H9 (cell line): ENCODE results near the gene RPRD1B. TPM values are rescaled to one million over a fixed set of nuclear protein-coding genes. Genes with fewer than 3 reads are reported as not detected.

ENCODE experiments used
- DNase-seq: peaks from one replicate; pipeline ENCODE4 v3.0.0-alpha.2; 2017
- H2AFZ ChIP-seq: one replicate; pipeline ENCODE4 v1.6.1; 2013; ENCODE audit warnings: mild to moderate bottlenecking, low read length, control low read depth, moderate library complexity
- H2AK5ac ChIP-seq: 2 replicates; pipeline ENCODE4 v1.6.1; 2013; ENCODE audit warnings: low read length, control low read depth, mixed read lengths; ENCODE audit not compliant: insufficient read length
- H2BK120ac ChIP-seq: one replicate; pipeline ENCODE4 v1.6.1; 2013; ENCODE audit warnings: low read depth, mild to moderate bottlenecking, low read length, control low read depth, inconsistent platforms; ENCODE audit not compliant: poor library complexity, severe bottlenecking
- H2BK12ac ChIP-seq: 2 replicates; pipeline ENCODE4 v1.6.1; 2013; ENCODE audit warnings: low read length, control low read depth, mixed read lengths, low read depth; ENCODE audit not compliant: insufficient read length
- H2BK15ac ChIP-seq: 2 replicates; pipeline ENCODE4 v1.6.1; 2013; ENCODE audit warnings: low read depth, low read length, control low read depth
- H2BK20ac ChIP-seq: one replicate; pipeline ENCODE4 v1.6.1; 2013; ENCODE audit warnings: low read depth, mild to moderate bottlenecking, low read length, control low read depth, inconsistent platforms; ENCODE audit not compliant: poor library complexity, severe bottlenecking
- H2BK5ac ChIP-seq: 2 replicates; pipeline ENCODE4 v1.6.1; 2013; ENCODE audit warnings: low read length, control low read depth, mixed read lengths; ENCODE audit not compliant: insufficient read length
- H3K14ac ChIP-seq: 2 replicates; pipeline ENCODE4 v1.6.1; 2013; ENCODE audit warnings: low read length, control low read depth; ENCODE audit not compliant: insufficient read depth
- H3K18ac ChIP-seq: 2 replicates; pipeline ENCODE4 v1.6.1; 2013; ENCODE audit warnings: low read depth, mild to moderate bottlenecking, mixed read lengths, low read length, control low read depth; ENCODE audit not compliant: insufficient read length
- H3K23ac ChIP-seq: 2 replicates; pipeline ENCODE4 v1.6.1; 2013; ENCODE audit warnings: low read length, control low read depth, mixed read lengths, low read depth; ENCODE audit not compliant: insufficient read length
- H3K23me2 ChIP-seq: 2 replicates; pipeline ENCODE4 v1.6.1; 2013; ENCODE audit warnings: low read depth, mild to moderate bottlenecking, mixed read lengths, low read length, control low read depth; ENCODE audit not compliant: insufficient read length, poor library complexity, severe bottlenecking
- H3K27ac ChIP-seq: 2 replicates; pipeline ENCODE4 v1.5.1; 2013; ENCODE audit warnings: low read length, control low read depth, mixed read lengths, low read depth; ENCODE audit not compliant: insufficient read length
- H3K27me3 ChIP-seq: 2 replicates; pipeline ENCODE4 v1.6.1; 2013; ENCODE audit warnings: low read length, control low read depth, inconsistent platforms; ENCODE audit not compliant: insufficient read depth
- H3K4ac ChIP-seq: 2 replicates; pipeline ENCODE4 v1.6.1; 2013; ENCODE audit warnings: low read depth, mild to moderate bottlenecking, control low read depth, inconsistent platforms, low read length, moderate library complexity
- H3K4me1 ChIP-seq: 2 replicates; pipeline ENCODE4 v1.6.1; 2013; ENCODE audit warnings: low read length, control low read depth, inconsistent platforms; ENCODE audit not compliant: insufficient read depth
- H3K4me2 ChIP-seq: 2 replicates; pipeline ENCODE4 v1.6.1; 2013; ENCODE audit warnings: low read length, control low read depth, mixed read lengths; ENCODE audit not compliant: insufficient read length, insufficient read depth
- H3K56ac ChIP-seq: 2 replicates; pipeline ENCODE4 v1.6.1; 2013; ENCODE audit warnings: low read depth, mild to moderate bottlenecking, mixed read lengths, low read length, control low read depth; ENCODE audit not compliant: insufficient read length
- H3K79me1 ChIP-seq: 2 replicates; pipeline ENCODE4 v1.6.1; 2013; ENCODE audit warnings: low read depth, mild to moderate bottlenecking, moderate library complexity, low read length, control low read depth, inconsistent platforms; ENCODE audit not compliant: insufficient read depth, poor library complexity, severe bottlenecking
- H3K79me2 ChIP-seq: 2 replicates; pipeline ENCODE4 v1.6.1; 2013; ENCODE audit warnings: low read length, control low read depth, inconsistent platforms; ENCODE audit not compliant: insufficient read depth
- H3K9ac ChIP-seq: 2 replicates; pipeline ENCODE4 v1.6.1; 2013; ENCODE audit warnings: low read length, control low read depth, mixed read lengths; ENCODE audit not compliant: insufficient read length; ENCODE audit errors: extremely low read depth
- H3K9me3 ChIP-seq: one replicate; pipeline ENCODE4 v1.6.1; 2013; ENCODE audit warnings: low read depth, low read length, inconsistent platforms; ENCODE audit not compliant: control insufficient read depth
- H3T11ph ChIP-seq: one replicate; pipeline ENCODE4 v1.6.1; 2013; ENCODE audit warnings: mild to moderate bottlenecking, low read length, control low read depth, inconsistent platforms
- H4K20me1 ChIP-seq: one replicate; pipeline ENCODE4 v1.6.1; 2013; ENCODE audit not compliant: control insufficient read depth, insufficient read length, insufficient read depth
- H4K5ac ChIP-seq: 2 replicates; pipeline ENCODE4 v1.6.1; 2013; ENCODE audit warnings: low read depth, mild to moderate bottlenecking, mixed read lengths, low read length, control low read depth; ENCODE audit not compliant: insufficient read length
- H4K8ac ChIP-seq: replicated peaks from 2 replicates; pipeline ENCODE4 v1.6.1; 2013; ENCODE audit warnings: low read length, control low read depth, mixed read lengths, low read depth; ENCODE audit not compliant: insufficient read length
- H4K91ac ChIP-seq: 2 replicates; pipeline ENCODE4 v1.6.1; 2013; ENCODE audit warnings: low read depth, mild to moderate bottlenecking, moderate library complexity, mixed read lengths, low read length, control low read depth; ENCODE audit not compliant: insufficient read length
- H3K27ac Mint-ChIP-seq, 3 experiments: 2 replicates in 2 of 3; 3 replicates in 1 of 3; pipeline ENCODE4 v1.8.0; 2020 to 2021; ENCODE audit warnings: mixed read lengths in 3 of 3, mild to moderate bottlenecking in 1 of 3, moderate library complexity in 1 of 3
- H3K27me3 Mint-ChIP-seq: 2 replicates; pipeline ENCODE4 v1.8.0; 2021; ENCODE audit warnings: low read depth, mild to moderate bottlenecking, moderate library complexity, mixed read lengths
- H3K36me3 Mint-ChIP-seq, 3 experiments: 2 replicates in 2 of 3; 3 replicates in 1 of 3; pipeline ENCODE4 v1.8.0; 2020 to 2021; ENCODE audit warnings: low read depth in 3 of 3, mixed read lengths in 3 of 3; ENCODE audit not compliant: insufficient read depth in 1 of 3
- H3K4me1 Mint-ChIP-seq, 2 experiments: 2 replicates each; pipeline ENCODE4 v1.8.0; 2020; ENCODE audit warnings: mixed read lengths in 2 of 2
- H3K4me3 Mint-ChIP-seq, 2 experiments: 2 replicates in 1 of 2; 3 replicates in 1 of 2; pipeline ENCODE4 v1.8.0; 2020 to 2021; ENCODE audit warnings: mild to moderate bottlenecking in 2 of 2, mixed read lengths in 2 of 2, moderate library complexity in 1 of 2
- H3K9me3 Mint-ChIP-seq, 2 experiments: 2 replicates in 1 of 2; 3 replicates in 1 of 2; pipeline ENCODE4 v1.8.0; 2020; ENCODE audit warnings: mild to moderate bottlenecking in 2 of 2, mixed read lengths in 2 of 2, moderate library complexity in 1 of 2
- WGBS: extraction: QIAGEN DNeasy Blood & Tissue Kit; methylation state at CpG from one replicate; pipeline ENCODE4 v1.1.7; 2013; ENCODE audit warnings: missing lambda C conversion rate, low lambda C conversion rate, mixed read lengths; ENCODE audit not compliant: insufficient read length; ENCODE audit errors: extremely low coverage; 5-methylcytosine and 5-hydroxymethylcytosine counted together
- total RNA-seq: library from RNA; stranded (reverse); gene quantifications from 2 replicates; pipeline ENCODE4 v1.2.1, GENCODE V29; 2021
- TF ChIP-seq, protein P1 (sequence below): fragments of 200-600 bp; sonication (generic); conservative IDR thresholded peaks from 3 replicates; pipeline ENCODE4 v1.8.0; 2021; ENCODE audit warnings: antibody characterized with exemption, mild to moderate bottlenecking

RPRD1B gene
- total RNA-seq, 1 experiment from 2014 or later = 34.3 TPM

- no peak overlapping the region for H3K23ac ChIP-seq
- no peak overlapping the region for H2BK5ac ChIP-seq
- H2AK5ac ChIP-seq = no peak overlapping the region
- no peaks in the 10 kb centered on the region for H3K23me2 ChIP-seq
- no peaks in the 10 kb centered on the region for H3K36me3 Mint-ChIP-seq
- H3K9me3 ChIP-seq = no peaks in the 10 kb centered on the region
- H3K27me3 Mint-ChIP-seq = no peaks in the 10 kb centered on the region
- no peak overlapping the region for H3T11ph ChIP-seq
- no peak overlapping the region for H2BK120ac ChIP-seq
- WGBS = no CpG with 5 or more reads among the region's 6 CpGs
- H3K4me1 ChIP-seq = no peaks in the 10 kb centered on the region; the same call in 1 of the 2 replicates
- H3K18ac ChIP-seq = no peak overlapping the region
- no peak overlapping the region for H3K4me2 ChIP-seq
- no peaks in the 10 kb centered on the region for H4K20me1 ChIP-seq
- TF ChIP-seq, protein P1, sequence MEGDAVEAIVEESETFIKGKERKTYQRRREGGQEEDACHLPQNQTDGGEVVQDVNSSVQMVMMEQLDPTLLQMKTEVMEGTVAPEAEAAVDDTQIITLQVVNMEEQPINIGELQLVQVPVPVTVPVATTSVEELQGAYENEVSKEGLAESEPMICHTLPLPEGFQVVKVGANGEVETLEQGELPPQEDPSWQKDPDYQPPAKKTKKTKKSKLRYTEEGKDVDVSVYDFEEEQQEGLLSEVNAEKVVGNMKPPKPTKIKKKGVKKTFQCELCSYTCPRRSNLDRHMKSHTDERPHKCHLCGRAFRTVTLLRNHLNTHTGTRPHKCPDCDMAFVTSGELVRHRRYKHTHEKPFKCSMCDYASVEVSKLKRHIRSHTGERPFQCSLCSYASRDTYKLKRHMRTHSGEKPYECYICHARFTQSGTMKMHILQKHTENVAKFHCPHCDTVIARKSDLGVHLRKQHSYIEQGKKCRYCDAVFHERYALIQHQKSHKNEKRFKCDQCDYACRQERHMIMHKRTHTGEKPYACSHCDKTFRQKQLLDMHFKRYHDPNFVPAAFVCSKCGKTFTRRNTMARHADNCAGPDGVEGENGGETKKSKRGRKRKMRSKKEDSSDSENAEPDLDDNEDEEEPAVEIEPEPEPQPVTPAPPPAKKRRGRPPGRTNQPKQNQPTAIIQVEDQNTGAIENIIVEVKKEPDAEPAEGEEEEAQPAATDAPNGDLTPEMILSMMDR = no peak
- H3K14ac ChIP-seq = no peak overlapping the region
- no peak overlapping the region for H4K5ac ChIP-seq
- no peak overlapping the region for H2AFZ ChIP-seq
- H4K91ac ChIP-seq = no peak overlapping the region
- H3K9ac ChIP-seq = no peak overlapping the region
- no peak for DNase-seq
- no peak overlapping the region for H4K8ac ChIP-seq
- H3K4ac ChIP-seq = no peak overlapping the region
- H2BK20ac ChIP-seq = no peak overlapping the region
- no peak overlapping the region for H3K4me3 Mint-ChIP-seq
- no peak overlapping the region for H3K27ac ChIP-seq
- no peak overlapping the region for H2BK12ac ChIP-seq
- no peaks in the 10 kb centered on the region for H3K79me1 ChIP-seq
- H3K4me1 Mint-ChIP-seq = peaks cover 5 to 6% of the 10 kb centered on the region in 2 experiments; a peak in 2 of 4 replicates
- no peak overlapping the region for H2BK15ac ChIP-seq
- no peaks in the 10 kb centered on the region for H3K27me3 ChIP-seq
- H3K27ac Mint-ChIP-seq = no peak overlapping the region
- H3K79me2 ChIP-seq = no peaks in the 10 kb centered on the region
- no peaks in the 10 kb centered on the region for H3K9me3 Mint-ChIP-seq
- no peak overlapping the region for H3K56ac ChIP-seq
Observed at GRCh38 chr20:38119446-38119845, 85.9 kb downstream of the RPRD1B start.
